Activated naive CD4-positive, alpha-beta T cell treated with anti-CD3 and anti-CD28 coated beads, Interleukin-2, amount 50 U/mL, for 72 hours (primary cell): Measurements from ENCODE around the gene EFNA2. TPM values are rescaled to one million over a fixed set of nuclear protein-coding genes. Genes with fewer than 3 reads are reported as not detected.

ENCODE experiments used
- ATAC-seq, 2 donors: fragments of 150-1000 bp; cut with Tn5 transposase; 2 replicates each; pipeline ENCODE4 v1.10.0; 2021; ENCODE audit warnings: mild to moderate bottlenecking in 2 of 2, moderate library complexity in 2 of 2
- DNase-seq, 2 donors: peaks; one replicate each; pipeline ENCODE4 v3.0.0; 2021 to 2022; ENCODE audit warnings: low spot score in 2 of 2
- H3K27ac Mint-ChIP-seq, 2 donors: one replicate each; pipeline ENCODE4 v1.8.0; 2022; ENCODE audit warnings: mild to moderate bottlenecking in 2 of 2, mixed read lengths in 2 of 2
- H3K36me3 Mint-ChIP-seq, 2 donors: one replicate each; pipeline ENCODE4 v1.8.0; 2022; ENCODE audit warnings: mixed read lengths in 2 of 2
- H3K9me3 Mint-ChIP-seq, 2 donors: one replicate each; pipeline ENCODE4 v1.8.0; 2022; ENCODE audit warnings: mixed read lengths in 2 of 2
- total RNA-seq, 2 donors: library from RNA; stranded (reverse); gene quantifications; one replicate each; pipeline ENCODE4 v1.2.3, GENCODE V29; 2022

Gene EFNA2
- total RNA-seq, 2 donors from 2014 or later = 0.25 TPM; not detected in 1

DNA sequence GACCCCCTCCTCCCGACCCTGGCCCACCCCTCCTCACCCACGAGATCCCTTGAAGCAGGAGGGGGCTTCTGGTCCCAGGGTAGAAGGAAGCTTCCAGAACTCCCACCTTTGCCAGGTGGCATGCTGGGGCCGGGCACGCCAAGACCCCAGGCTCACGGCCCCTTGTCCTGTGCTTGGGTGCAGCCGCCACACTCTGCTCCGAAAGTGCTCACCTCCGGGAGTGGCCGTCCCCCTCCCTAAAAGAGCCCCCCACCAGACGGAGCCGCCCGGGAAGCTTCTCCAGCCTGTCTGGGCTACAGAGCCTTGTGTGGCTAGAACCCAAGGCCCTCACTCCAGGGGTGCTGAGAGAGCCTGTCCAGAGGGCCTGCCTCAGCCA, 1.8 kb upstream of the EFNA2 start:
- ATAC-seq (no peak), DNase-seq (no peak)
- Mint-ChIP-seq H3K36me3 (peaks cover 0 to 10% of the 10 kb centered on the region in 2 donors), H3K9me3 (no peaks in the 10 kb centered on the region), H3K27ac (no peak overlapping the region)

DNA sequence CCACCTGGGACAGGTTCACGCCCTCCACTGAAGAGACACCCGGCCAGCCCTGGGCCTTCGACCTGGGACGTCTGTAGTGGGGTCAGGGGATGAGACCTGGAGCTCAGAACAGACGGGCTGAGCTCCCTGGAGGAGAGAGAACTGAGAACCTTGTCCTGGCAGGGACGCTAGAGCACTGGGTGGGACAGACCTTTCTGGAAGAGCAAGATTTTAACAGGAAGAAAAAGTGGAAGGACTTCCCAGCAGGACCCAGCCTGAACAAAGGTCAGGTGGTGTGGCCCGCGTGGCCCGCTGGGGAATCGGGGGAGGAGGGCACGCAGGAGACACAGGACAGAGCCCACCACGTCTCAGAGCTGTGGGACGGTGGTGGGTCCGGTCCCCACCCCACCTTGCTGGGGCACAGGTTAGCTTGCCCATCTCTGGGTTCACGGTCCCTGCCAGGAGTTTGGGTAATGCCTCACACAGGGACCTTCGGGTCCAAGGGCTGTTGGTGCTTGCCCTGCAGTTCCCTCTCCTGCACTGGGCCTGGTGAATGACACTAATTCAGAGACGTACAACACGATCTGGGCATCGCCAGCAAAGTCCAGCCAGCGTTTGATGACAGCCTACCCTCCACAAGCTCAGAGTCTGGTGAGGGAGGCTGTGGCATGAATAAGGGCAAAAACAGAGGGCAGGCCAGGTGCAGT, 1.2 kb upstream of the EFNA2 start:
- DNase-seq (no peak), ATAC-seq (no peak)
- H3K27ac Mint-ChIP-seq = no peak overlapping the region
- peaks cover 0 to 9% of the 10 kb centered on the region in 2 donors for H3K36me3 Mint-ChIP-seq
- H3K9me3 Mint-ChIP-seq = no peaks in the 10 kb centered on the region

DNA sequence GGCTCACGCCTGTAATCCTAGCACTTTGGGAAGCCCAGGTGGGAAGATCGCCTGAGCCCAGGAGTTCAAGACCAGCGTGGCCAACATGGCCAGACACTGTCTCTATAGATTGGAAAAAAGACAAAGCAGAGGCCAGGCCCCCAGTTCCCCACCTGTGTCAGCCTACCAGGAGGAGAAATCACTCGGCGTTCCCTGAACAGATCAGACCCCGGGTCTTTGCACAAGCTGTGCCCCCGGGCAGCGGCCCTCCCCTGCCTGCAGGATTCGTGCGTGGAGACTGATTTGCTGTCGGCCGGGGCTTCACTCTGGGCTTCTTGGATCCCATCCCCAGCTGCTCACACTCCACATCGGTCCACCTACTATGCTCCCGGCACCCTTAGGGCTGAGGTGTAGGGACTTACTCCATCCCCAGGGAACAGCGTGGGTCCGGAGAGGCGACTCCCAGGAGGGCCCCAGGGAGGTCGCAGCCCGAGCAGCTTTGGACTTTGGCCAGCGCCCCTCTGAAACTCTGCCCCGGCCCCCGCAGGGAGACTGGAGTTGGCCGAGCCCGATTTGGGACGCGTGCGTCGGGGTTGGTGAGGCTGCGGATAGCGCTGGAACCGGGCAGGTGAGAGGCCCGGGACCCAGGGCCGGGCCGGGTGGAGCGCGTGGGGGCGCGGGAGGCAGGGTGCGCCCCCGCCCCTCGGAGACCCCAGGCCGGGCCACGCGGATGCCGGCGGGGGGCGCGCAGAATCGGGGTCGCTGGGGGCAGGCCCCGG, 515 bp upstream of the EFNA2 start:
- Mint-ChIP-seq H3K9me3 (no peaks in the 10 kb centered on the region), H3K36me3 (peaks cover 0 to 2% of the 10 kb centered on the region in 2 donors), H3K27ac (no peak overlapping the region)
- DNase-seq (no peak), ATAC-seq (no peak)

DNA sequence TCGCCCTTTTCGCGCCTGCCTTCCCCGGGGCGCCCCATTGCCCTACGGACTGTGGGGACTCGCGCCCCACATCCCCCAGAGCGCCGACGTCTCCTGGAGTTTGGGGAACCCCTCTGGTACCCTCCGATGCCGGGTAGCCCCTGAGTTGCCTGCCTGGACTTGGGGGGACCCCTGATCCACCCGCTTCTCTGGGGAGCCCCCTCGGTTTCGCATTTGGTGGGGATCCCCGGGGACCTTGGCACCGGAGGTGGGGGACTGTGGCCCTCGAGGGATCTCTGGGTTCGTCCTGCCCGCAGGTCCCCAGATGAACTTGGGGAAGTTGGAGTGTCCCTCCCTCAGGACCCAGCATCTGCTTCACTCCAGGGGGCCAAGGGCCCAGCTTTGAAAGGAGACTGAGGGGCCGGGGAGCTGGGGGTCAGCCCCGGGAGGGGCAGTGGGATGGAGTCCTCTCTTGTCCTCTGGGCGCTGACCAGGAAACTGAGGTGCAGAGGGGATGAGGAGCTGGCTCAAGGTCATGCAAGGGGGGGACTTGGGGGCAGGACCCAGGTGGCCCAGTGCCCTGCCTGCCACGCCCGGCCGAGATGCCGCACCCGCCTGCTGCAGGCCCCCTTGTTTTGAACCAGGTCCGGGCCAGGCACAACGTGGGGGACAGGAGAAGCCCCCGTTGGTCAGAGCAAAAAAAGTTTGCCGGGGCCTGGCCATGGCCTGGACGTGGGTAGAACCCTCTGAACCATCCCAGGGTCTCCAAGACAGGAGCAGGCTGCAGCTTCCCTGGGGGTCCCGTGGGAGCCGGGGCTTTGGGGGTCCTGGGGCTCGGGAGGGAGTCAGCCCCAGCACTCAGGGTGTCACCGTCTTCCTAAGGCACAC, 1.0 kb downstream of the EFNA2 start:
- Mint-ChIP-seq H3K36me3 (no peaks in the 10 kb centered on the region), H3K27ac (no peak overlapping the region), H3K9me3 (no peaks in the 10 kb centered on the region)
- no peak for ATAC-seq
- DNase-seq = no peak

DNA sequence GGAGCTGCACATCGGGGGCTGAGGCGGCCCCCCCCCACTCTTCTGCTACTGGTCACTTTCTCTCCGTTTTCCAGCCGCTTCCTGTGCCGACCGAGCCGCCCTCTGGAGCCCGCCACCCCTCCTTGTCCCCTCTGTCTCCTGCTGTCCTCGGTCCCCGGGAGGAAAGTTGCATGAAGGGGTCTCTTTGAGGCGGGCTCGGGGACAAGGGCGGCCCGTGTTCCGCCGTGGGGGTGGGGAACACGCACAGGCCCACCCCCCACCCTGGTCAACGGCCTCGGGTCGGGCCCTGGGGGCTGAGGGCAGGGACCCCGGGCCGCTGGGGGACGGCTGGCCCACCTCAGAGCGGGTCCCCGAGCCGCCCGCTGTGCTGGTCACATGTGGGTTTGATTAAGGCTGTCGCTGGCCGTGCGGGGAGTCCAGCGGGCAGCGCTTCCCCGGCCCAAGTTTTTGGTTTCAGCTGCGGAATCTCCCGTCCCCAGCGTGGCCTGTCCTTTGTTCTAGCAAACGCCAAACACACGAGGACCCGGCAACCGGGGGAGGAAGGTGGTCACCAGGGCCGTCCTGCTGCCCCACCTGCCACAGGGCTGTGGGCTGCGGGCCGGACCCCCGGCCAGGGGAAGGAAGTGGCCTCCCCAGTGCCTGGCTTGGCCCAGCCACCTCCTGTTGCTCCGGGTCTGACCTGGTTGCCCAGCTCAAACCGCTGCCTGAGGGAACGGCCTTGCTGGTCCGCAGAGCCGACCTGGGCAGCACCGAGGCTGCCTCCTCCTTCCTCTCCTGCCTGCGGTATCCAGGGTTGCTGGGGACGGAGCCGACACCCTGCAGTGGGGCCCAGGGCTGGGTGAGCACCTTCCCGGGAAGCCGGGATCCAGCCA, 1.9 kb downstream of the EFNA2 start:
- no peaks in the 10 kb centered on the region for H3K9me3 Mint-ChIP-seq
- no peak for ATAC-seq
- DNase-seq = no peak
- H3K27ac Mint-ChIP-seq = no peak overlapping the region
- no peaks in the 10 kb centered on the region for H3K36me3 Mint-ChIP-seq

DNA sequence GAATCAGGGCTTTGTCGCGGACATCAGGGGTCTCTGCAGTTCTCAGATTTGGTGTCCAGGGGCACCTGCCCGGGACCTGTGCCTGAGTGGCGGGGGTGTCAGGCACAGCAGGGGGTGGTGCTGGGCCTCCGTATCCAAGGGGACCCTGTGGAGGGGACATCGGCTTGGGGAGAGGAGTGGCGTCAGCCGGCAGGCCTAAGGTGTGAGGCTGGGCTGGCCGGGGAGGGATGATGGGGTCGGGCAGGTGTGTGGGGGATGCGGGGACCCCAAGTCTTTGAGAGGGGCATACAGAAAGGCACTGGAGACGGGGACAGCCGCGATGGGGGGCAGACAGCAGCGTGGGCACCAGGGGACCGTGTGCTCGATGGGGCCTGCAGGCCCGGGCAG, 2.5 kb downstream of the EFNA2 start:
- ATAC-seq (no peak), DNase-seq (no peak)

DNA sequence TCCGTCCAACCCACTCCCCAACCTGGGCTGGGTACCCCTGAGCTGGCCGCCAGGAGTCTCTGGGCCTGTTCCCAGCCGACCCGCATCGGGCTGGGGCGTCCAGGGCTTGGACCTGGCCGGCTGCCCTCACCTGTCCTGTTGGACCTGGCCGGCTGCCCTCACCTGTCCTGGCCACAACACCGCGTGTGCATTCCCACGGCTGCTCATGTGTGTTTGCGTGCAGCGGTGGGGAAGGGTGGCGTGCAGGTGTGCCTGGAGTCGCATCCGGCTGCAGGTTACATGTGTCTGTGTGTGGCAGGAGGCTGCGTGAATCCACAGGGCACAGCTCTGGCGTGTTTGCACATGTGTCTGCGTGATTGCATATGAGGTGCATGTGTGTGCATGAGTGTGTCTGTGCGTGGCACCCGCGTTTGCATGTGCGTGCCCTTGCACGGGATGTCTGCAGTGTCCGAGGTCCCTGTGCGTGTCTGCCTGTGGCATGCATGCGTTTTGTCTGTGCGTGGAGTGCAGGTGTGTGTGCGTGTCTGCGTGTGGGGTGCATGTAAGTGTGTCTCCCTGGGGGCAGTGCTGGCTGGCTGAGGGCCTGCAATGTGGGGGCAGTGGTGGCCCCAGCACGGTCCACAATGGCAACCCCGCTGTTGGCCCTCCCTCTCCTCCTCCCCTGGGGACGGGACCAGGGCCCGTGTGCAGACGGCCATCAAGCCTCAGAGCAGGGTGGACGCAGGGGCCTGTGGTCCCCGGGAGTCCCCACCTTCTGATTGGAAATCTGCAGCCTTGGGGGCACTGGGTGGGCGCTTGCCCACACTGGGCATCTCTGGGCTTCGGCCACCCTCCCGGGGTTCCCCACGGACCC, 3.4 kb downstream of the EFNA2 start:
- ATAC-seq (no peak), DNase-seq (no peak)
- Mint-ChIP-seq H3K9me3 (no peaks in the 10 kb centered on the region), H3K36me3 (no peaks in the 10 kb centered on the region), H3K27ac (no peak overlapping the region)

More for the DNA sequence above, 2.5 kb downstream of the EFNA2 start:
- no peaks in the 10 kb centered on the region for H3K9me3 Mint-ChIP-seq
- H3K36me3 Mint-ChIP-seq = no peaks in the 10 kb centered on the region
- no peak overlapping the region for H3K27ac Mint-ChIP-seq

DNA sequence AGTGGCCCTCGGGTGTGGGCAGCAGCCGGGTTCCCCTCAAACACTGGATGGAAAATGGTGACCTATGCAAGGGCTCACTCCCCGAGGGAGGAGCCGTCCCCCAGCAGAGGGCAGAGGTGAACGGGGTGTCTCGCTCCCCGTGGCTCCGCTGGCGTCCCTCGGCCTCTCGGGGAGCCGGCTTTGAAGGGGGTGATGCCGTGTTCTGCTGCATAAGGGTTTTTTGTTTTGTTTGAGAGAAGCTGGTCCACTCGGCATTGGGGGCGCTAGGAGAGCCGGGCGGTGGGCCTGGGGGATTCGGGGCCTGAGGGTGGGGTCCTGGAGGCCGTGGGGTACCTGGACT, 4.0 kb downstream of the EFNA2 start:
- ATAC-seq (no peak), DNase-seq (no peak)
- H3K36me3 Mint-ChIP-seq = no peaks in the 10 kb centered on the region
- H3K27ac Mint-ChIP-seq = no peak overlapping the region
- no peaks in the 10 kb centered on the region for H3K9me3 Mint-ChIP-seq

DNA sequence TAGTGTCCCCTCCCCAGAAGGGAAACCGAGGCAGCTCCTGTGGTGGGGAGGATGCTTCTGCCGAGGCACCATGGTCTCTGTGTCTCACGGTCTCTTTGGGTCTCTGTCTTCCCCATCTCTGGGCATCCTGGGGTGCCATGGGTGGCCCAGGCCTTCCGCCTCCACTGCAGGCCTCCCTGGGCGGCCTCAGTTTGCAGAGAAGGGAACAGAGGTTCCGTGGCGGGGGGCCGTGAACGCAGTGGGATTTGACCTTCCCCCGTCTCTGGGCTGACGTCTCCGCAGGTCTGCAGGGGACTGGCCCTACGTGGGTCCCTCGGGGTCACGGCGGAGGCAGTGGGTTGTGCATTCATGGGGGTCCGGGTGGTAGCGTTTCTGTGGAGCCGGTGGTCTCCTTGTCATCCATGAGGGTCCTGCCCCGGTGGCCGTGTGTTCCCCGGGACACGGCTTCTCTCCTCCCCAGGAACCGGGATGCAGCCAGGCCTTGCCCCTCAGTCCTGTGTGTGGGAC, 4.6 kb downstream of the EFNA2 start:
- Mint-ChIP-seq H3K36me3 (no peaks in the 10 kb centered on the region), H3K9me3 (no peaks in the 10 kb centered on the region), H3K27ac (no peak overlapping the region)
- DNase-seq (no peak), ATAC-seq (no peak)

DNA sequence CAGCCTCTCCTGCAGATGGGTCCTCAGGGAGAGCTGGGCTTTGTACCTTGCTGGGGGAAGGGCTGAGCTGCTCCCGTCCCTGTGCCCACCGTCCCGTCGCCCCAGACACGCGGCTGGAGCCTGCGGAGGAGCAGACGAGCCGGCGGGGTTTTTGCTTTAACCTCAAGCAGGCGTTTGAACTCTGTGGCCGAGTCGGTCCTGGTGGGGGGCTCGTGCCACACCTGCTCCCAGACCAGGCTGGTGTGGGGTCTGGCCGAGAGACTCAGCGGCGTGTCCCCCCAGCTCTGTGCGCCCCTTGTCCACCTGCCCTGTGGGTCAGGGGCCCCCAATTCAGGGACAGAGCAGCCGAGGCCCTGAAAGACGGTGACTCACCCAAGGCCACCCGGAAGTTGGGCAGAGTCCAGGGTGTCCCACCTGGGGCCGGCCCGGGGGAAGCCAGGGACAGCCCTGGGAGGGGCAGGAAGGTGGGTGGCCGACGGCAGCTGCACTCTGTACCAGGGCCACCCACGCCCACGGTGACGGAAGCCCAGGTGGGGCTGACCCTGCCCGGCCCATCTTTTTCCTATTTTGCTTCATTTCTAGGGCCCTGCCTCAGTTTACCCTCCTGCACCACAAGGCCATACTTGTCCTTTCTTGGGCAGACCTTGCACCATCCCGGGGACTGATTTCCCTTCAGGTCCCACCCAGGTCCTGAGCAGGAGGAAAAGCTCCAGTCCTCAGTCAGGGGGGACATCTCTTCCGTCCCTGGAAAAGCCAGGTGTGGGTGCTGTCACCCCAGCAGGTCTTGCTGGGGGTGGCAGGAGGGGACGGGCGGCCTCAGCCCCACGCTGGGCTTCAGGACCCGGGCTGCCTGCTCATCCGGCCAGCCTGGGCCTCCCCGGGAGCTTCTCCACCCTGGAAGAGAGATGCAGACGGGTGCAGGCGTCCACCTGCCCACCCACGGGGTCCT, 5.3 kb downstream of the EFNA2 start:
- DNase-seq (no peak), ATAC-seq (no peak)
- no peaks in the 10 kb centered on the region for H3K36me3 Mint-ChIP-seq
- H3K9me3 Mint-ChIP-seq = no peaks in the 10 kb centered on the region
- H3K27ac Mint-ChIP-seq = no peak overlapping the region

DNA sequence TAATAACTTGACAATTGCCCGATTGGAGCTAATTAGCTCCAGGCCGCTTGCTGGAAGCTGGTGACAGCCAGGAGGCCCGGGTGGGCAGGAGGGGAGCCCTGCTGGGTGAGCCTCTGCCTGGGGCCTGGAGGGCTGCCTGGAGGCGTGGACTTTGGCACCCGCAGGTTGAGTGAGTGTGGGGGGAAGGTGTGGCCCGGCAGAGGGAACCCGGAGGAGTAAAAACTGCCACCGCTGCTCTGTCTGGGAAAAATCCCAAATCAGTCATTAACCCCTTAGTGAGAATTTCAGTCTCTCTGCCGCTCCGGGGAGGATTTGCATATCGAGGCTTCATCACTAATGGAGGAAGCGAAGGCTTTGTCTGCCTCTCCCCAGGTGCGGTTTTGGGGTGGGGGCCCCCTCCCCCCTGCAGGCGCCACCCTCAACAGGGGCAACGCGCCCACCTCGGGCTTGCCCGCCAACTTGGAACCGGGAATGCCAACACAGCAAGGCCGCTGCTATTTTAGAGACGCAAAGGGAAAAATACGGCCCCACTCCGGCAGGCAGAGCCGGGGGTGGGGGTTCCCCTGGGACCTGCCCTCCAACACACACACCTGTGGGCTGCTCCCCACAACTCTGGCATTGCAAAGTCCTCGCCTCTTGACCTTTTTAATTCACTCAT, 6.2 kb downstream of the EFNA2 start:
- H3K9me3 Mint-ChIP-seq = no peaks in the 10 kb centered on the region
- no peak for ATAC-seq
- no peak for DNase-seq
- no peaks in the 10 kb centered on the region for H3K36me3 Mint-ChIP-seq
- no peak overlapping the region for H3K27ac Mint-ChIP-seq

DNA sequence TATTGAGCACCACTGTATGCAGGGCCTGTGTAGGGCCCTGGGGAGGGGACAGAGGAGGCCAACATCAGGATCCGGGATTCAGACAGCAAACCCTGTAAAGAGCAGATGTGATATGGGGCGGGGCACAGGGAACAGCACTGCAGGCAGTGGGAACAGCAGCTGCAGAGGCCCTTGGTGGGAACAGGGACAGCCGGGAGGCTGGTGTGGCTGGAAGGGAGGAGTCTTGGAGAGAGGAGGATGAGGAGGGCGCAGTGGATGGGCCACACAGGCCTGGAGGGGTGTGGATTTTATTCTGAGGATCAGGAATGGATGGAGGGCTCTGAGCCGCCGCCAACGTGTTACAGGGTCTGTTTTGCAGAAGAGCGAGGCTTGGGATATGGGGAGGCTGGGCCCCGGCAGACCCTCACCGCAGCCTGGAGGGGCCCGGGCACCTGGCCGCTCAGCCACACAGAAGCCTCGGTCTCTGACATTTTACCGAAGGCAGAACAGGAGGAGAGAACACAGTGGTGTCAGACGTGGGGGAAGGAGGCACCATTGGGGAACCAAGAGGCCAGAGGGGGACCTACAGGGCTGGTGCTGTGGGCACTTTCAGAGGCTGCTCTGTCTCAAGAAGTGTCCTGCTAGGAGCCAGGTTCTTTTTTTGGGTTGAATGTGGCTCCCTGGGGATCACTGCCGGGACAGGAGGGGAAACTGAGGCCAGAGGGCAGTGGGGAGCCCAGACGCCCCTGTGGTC, 6.9 kb downstream of the EFNA2 start:
- no peaks in the 10 kb centered on the region for H3K36me3 Mint-ChIP-seq
- H3K27ac Mint-ChIP-seq = no peak overlapping the region
- no peak for ATAC-seq
- no peak for DNase-seq
- H3K9me3 Mint-ChIP-seq = no peaks in the 10 kb centered on the region

DNA sequence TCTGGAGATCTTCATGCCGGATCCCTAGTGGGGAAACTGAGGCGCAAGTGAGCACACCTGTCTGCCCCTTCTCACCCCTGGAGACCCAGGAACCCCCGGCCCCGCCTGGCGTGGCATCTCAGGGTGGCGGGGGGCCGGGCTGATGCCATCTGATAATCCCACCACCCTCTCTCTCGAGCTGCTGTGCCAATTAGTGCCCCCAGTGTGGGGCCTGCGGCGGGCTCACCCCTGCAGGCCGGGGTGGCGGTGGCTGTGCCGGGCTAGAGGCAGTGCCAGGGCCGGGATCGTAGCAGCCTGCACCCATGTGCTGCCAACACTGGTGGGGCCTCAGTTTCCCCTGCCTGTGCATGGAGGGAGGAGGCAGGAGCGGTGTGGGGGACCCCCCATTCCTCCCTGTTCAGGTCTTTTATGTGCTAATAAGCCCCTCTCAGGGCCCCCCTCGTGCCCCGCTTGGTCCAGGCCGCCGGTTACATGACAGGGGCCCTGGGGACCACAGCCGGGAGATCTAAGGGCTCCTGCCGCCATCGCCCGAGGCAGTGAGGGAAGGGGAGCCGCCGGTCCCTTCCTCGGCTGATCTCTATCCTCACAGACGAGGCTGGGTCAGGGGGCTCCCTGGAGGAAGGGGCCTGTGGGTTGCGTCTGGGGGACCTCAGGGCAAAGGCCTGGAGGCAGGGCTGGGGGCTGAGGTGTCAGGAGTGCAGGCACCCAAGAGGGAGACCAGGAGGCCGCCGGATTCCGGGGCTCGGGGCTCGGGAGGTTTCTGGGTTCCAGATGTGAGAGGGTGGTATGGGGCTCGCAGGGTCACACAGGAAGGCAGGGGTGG, 8.3 kb downstream of the EFNA2 start:
- H3K27ac Mint-ChIP-seq = no peak overlapping the region
- no peaks in the 10 kb centered on the region for H3K9me3 Mint-ChIP-seq
- H3K36me3 Mint-ChIP-seq = no peaks in the 10 kb centered on the region
- ATAC-seq = no peak
- DNase-seq = no peak
